ENCODE data around the gene KLC4.

Gene KLC4

GRCh38 chr6:43016176-43016942 lies 43.1 kb upstream of the KLC4 start:
- TF ChIP-seq ZFX (IDR thresholded peaks at IDR 0.05; ENCODE audit: borderline replicate concordance) = no peak
- TF ChIP-seq CTCF (IDR thresholded peaks at IDR 0.05) = no peak
- no peak overlapping the region for H3K27ac ChIP-seq

- TF ChIP-seq ZFX (IDR thresholded peaks at IDR 0.05; ENCODE audit: borderline replicate concordance) = no peak
- TF ChIP-seq CTCF (IDR thresholded peaks at IDR 0.05) = no peak
- H3K27ac ChIP-seq = no peak overlapping the region
These were observed 42.5 kb upstream of the KLC4 start for GRCh38 chr6:43016943-43017334.

GRCh38 chr6:43019152-43019551 lies 40.3 kb upstream of the KLC4 start:
- no peak overlapping the region for H3K27ac ChIP-seq
- no peak for TF ChIP-seq ZFX (IDR thresholded peaks at IDR 0.05; ENCODE audit: borderline replicate concordance)
- TF ChIP-seq CTCF (IDR thresholded peaks at IDR 0.05) = no peak

- H3K27ac ChIP-seq = peak overlapping the region; percentile 84
- TF ChIP-seq CTCF (IDR thresholded peaks at IDR 0.05) = no peak
- TF ChIP-seq ZFX (IDR thresholded peaks at IDR 0.05; ENCODE audit: borderline replicate concordance) = no peak
These were observed 39.3 kb upstream of the KLC4 start for GRCh38 chr6:43020052-43020705.

- peak overlapping the region; percentile 84 for H3K27ac ChIP-seq
- TF ChIP-seq ZFX (IDR thresholded peaks at IDR 0.05; ENCODE audit: borderline replicate concordance) = no peak
- TF ChIP-seq CTCF (IDR thresholded peaks at IDR 0.05) = no peak
These were observed 38.6 kb upstream of the KLC4 start for GRCh38 chr6:43020847-43021246.

- peak within 1 kb of the TSS; percentile 84 for H3K27ac ChIP-seq
- TF ChIP-seq CTCF (IDR thresholded peaks at IDR 0.05) (no peak), ZFX (IDR thresholded peaks at IDR 0.05; ENCODE audit: borderline replicate concordance) (no peak)
These were observed 38.0 kb upstream of the KLC4 start, which contains the start of gene RRP36 for GRCh38 chr6:43021270-43022047. RRP36 (plus strand) TSS chr6:43021623; CDS start chr6:43021655, 32 bp downstream.

All from 22Rv1 (cell line).